Posterior vena cava (tissue), 2 donors: ENCODE data around the gene OR2T35. TPM values are rescaled to one million over a fixed set of nuclear protein-coding genes. Genes with fewer than 3 reads are reported as not detected.

ENCODE experiments used
- total RNA-seq, 2 donors: library from RNA; stranded (reverse); fragmentation: NEBNext Ultra II Directional; extraction: Animal tissue kit (Norgen Biotek cat#: 25700); gene quantifications; one replicate each; pipeline ENCODE4 v1.2.1, GENCODE V29; 2021
- donor health status: DM: yes; HTN: yes; CAD: no.
- donor health status: DM: yes; HTN: yes; CAD: no.

The OR2T35 gene
- total RNA-seq, 2 donors from 2014 or later: not detected

Other genes with a start within 250 kb of the OR2T35 start
- not detected for gene OR2T1, start 242.2 kb downstream of the OR2T35 start, total RNA-seq
- not detected for gene OR2T2, start 199.6 kb downstream of the OR2T35 start, total RNA-seq
- not detected for gene OR2T3, start 171.9 kb downstream of the OR2T35 start, total RNA-seq
- gene OR2T5, start 156.7 kb downstream of the OR2T35 start, total RNA-seq: not detected
- not detected for gene OR2G6, start 137.2 kb downstream of the OR2T35 start, total RNA-seq
- not detected for gene OR2T29, start 82.5 kb downstream of the OR2T35 start, total RNA-seq
- not detected for gene OR2T34, start 70.5 kb downstream of the OR2T35 start, total RNA-seq
- not detected for gene OR2T10, start 47.6 kb downstream of the OR2T35 start, total RNA-seq
- gene OR2T11, start 10.2 kb downstream of the OR2T35 start, total RNA-seq: not detected
- not detected for gene OR2T27, start 10.2 kb upstream of the OR2T35 start, total RNA-seq
- not detected for gene OR14I1, start 57.5 kb upstream of the OR2T35 start, total RNA-seq
- gene LYPD8, start 110.5 kb upstream of the OR2T35 start, total RNA-seq: not detected
- 10 to 100 TPM; 17.5 to 18.4 TPM for gene SH3BP5L, start 180.6 kb upstream of the OR2T35 start, total RNA-seq
- gene ZNF672, start 192.9 kb upstream of the OR2T35 start, total RNA-seq: 10 to 100 TPM; 17.6 to 23.4 TPM
- gene ZNF692, start 213.8 kb upstream of the OR2T35 start, total RNA-seq: 10 to 100 TPM; 14.7 to 17.6 TPM